Heart left ventricle (tissue), 13 donors: ENCODE data around the gene UQCRH.
"Not testable (repeated sequence)": the region's sequence is repeated elsewhere in the genome, so short reads cannot be mapped to it uniquely, and the experiment has no call there.

Experiments used
- CTCF ChIP-seq, 12 donors: fragments of 200-600 bp; sonication (generic) in 4 of 12; IDR thresholded peaks; one replicate each; pipeline versions ENCODE4 v1.5.0 to v1.8.0; 2018 to 2022; ENCODE audit warnings: antibody characterized with exemption in 12 of 12, mild to moderate bottlenecking in 5 of 12
- POLR2A ChIP-seq, 2 donors: fragments of 450-650 bp; IDR thresholded peaks; one replicate each; pipeline ENCODE4 v1.6.1; 2017; ENCODE audit warnings: antibody characterized with exemption in 2 of 2, mild to moderate bottlenecking in 2 of 2, moderate library complexity in 2 of 2
- donor health status: ischemic (EF 13 %, LVEDD 7.1; RV severe dilation, severe dysfunction).
- donor health status: DM: no; HTN: yes; CAD: no.
- donor health status: DM: no; HTN: no; CAD: no.
- donor health status: ischemic (EF 25% LVEDD 6.9; RV normal size, moderate dysfunction).
- donor health status: ischemic (EF 25% LVEDD 5.7; RV mildly dilated, moderate dysfunction).
- donor health status: ischemic (EF 35%, LVEDD 5.7; RV mildly dilated, moderate dysfunction).
- donor health status: nonischemic (EF 11% LVEDD 7.7; RV severe dilation, severe dysfunction).
- donor health status: DM: yes; HTN: yes; CAD: no.
- donor health status: PGD.
- donor health status: ischemic (EF 29% LVEDD 5.4; RV normal size, mild dysfunction).
- donor health status: nonischemic (EF 23%, LVEDD 6.1; RV moderate dilation, normal function).

GRCh38 chr1:46325285-46326076 is 22.0 kb downstream of the UQCRH start:
- not testable (repeated sequence) for TF ChIP-seq POLR2A, CTCF (IDR thresholded peaks at IDR 0.05)
